ENCODE data around the gene MINDY3. TPM values are rescaled to one million over a fixed set of nuclear protein-coding genes. Genes with fewer than 3 reads are reported as not detected.

Gene MINDY3
- total RNA-seq, 4 donors from 2014 or later, result 14.6 to 23.5 (median 21.3) TPM

GRCh38 chr10:15791816-15792524 is 68.3 kb downstream of the MINDY3 start:
- intact Hi-C loops (cut with DNase I; ENCODE audit: low total_unique reads), result no loop called here
- DNase-seq (ENCODE audit: low spot score in 2 of 2), result no peak
- WGBS, 2 donors, result 44 to 52% methylated on average over 2 of the region's 2 CpGs
- no peak overlapping the region for H3K4me3 ChIP-seq (ENCODE audit: low read depth, poor library complexity, severe bottlenecking)
- TF ChIP-seq, protein P1, sequence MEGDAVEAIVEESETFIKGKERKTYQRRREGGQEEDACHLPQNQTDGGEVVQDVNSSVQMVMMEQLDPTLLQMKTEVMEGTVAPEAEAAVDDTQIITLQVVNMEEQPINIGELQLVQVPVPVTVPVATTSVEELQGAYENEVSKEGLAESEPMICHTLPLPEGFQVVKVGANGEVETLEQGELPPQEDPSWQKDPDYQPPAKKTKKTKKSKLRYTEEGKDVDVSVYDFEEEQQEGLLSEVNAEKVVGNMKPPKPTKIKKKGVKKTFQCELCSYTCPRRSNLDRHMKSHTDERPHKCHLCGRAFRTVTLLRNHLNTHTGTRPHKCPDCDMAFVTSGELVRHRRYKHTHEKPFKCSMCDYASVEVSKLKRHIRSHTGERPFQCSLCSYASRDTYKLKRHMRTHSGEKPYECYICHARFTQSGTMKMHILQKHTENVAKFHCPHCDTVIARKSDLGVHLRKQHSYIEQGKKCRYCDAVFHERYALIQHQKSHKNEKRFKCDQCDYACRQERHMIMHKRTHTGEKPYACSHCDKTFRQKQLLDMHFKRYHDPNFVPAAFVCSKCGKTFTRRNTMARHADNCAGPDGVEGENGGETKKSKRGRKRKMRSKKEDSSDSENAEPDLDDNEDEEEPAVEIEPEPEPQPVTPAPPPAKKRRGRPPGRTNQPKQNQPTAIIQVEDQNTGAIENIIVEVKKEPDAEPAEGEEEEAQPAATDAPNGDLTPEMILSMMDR (IDR thresholded peaks at IDR 0.05), result no peak
- no peak for TF ChIP-seq POLR2A (IDR thresholded peaks at IDR 0.05)

GRCh38 chr10:15789793-15790525 is 70.3 kb downstream of the MINDY3 start:
- DNase-seq (ENCODE audit: low spot score in 2 of 2), result no peak
- no peak for TF ChIP-seq POLR2A (IDR thresholded peaks at IDR 0.05)
- TF ChIP-seq, protein P1 (IDR thresholded peaks at IDR 0.05), result no peak
- WGBS, 2 donors, result 58 to 78% methylated on average over 1 of the region's 1 CpG
- H3K4me3 ChIP-seq (ENCODE audit: low read depth, poor library complexity, severe bottlenecking), result no peak overlapping the region
- intact Hi-C loops (cut with DNase I; ENCODE audit: low total_unique reads), result no loop called here

GRCh38 chr10:15787426-15787825 is 72.9 kb downstream of the MINDY3 start:
- WGBS, 2 donors, result 89 to 94% methylated on average over 5 of the region's 5 CpGs
- intact Hi-C loops (cut with DNase I; ENCODE audit: low total_unique reads), result no loop called here
- DNase-seq (ENCODE audit: low spot score in 2 of 2), result no peak
- TF ChIP-seq, protein P1 (IDR thresholded peaks at IDR 0.05), result no peak
- no peak for TF ChIP-seq POLR2A (IDR thresholded peaks at IDR 0.05)
- no peak overlapping the region for H3K4me3 ChIP-seq (ENCODE audit: low read depth, poor library complexity, severe bottlenecking)

DNA sequence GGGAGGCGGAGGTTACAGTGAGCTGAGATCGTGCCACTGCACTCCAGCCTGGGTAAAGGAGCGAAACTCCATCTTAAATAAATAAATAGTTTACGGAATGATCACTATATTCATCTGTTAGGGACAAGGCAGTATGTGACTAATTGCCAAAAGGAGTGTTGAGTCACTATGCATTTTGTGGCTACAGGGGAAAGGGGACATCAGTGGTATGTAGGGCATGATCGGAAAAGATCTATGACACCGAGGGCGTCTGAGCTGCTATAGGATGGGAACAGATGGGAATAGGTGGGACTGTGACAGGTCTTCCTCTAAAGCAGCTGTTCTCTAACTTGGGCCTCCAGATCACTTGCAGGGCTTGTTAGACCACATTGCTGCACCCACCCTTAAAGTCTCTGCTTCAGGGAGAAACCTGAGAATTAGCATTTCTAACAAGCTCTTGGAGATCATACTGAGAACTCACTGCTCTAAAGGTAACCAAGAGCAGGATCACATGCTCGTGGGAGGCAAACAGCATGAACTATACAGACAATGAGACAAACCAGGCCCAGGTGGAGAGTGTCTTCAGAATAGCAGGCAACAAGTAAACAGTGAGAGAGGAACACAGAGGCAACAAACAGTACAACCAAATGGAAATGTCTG is 75.5 kb downstream of the MINDY3 start:
- intact Hi-C loops (cut with DNase I; ENCODE audit: low total_unique reads), result no loop called here
- 93 to 99% methylated on average over 8 of the region's 8 CpGs for WGBS, 2 donors
- no peak for DNase-seq (ENCODE audit: low spot score in 2 of 2)
- TF ChIP-seq POLR2A (IDR thresholded peaks at IDR 0.05), result no peak
- TF ChIP-seq, protein P1 (IDR thresholded peaks at IDR 0.05), result no peak
- H3K4me3 ChIP-seq (ENCODE audit: low read depth, poor library complexity, severe bottlenecking), result no peak overlapping the region

- intact Hi-C loops (cut with DNase I; ENCODE audit: low total_unique reads), result no loop called here
- no peak for TF ChIP-seq POLR2A (IDR thresholded peaks at IDR 0.05)
- TF ChIP-seq, protein P1 (IDR thresholded peaks at IDR 0.05), result no peak
- no peak overlapping the region for H3K4me3 ChIP-seq (ENCODE audit: low read depth, poor library complexity, severe bottlenecking)
- 82 to 84% methylated on average over 5 of the region's 5 CpGs for WGBS, 2 donors
- DNase-seq (ENCODE audit: low spot score in 2 of 2), result no peak
These were observed 76.2 kb downstream of the MINDY3 start for GRCh38 chr10:15783941-15784636.
